ENCODE data around the gene SPAM1.
"Not testable (repeated sequence)": the region's sequence is repeated elsewhere in the genome, so short reads cannot be mapped to it uniquely, and the experiment has no call there.

Gene SPAM1, protein sequence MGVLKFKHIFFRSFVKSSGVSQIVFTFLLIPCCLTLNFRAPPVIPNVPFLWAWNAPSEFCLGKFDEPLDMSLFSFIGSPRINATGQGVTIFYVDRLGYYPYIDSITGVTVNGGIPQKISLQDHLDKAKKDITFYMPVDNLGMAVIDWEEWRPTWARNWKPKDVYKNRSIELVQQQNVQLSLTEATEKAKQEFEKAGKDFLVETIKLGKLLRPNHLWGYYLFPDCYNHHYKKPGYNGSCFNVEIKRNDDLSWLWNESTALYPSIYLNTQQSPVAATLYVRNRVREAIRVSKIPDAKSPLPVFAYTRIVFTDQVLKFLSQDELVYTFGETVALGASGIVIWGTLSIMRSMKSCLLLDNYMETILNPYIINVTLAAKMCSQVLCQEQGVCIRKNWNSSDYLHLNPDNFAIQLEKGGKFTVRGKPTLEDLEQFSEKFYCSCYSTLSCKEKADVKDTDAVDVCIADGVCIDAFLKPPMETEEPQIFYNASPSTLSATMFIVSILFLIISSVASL

DNA sequence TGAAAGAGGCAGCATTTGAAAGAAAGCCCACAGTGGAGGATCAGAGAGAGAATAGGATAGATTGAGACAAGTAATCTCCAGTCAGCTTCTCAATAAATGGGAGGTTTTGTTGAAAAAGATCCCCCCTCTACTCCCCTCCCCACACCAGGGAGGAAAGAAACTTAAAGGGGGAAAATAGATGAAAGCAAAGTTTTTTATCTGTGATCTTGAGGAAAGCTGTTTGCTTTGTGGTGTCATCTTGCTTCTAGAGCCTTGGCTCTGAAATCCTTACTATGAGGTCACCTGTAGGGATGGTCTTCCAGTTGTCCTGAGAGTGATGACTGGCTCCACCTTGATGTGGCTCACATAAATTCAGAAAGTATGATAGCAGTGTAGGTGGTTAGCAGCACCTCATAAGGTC lies at the start of gene SPAM1:
Gene SPAM1, plus strand, starts transcription at position 301 of the 400 bp plus-strand sequence. CDS start 28,330 bp downstream, outside the sequence.
- DNase-seq, result no peak

DNA sequence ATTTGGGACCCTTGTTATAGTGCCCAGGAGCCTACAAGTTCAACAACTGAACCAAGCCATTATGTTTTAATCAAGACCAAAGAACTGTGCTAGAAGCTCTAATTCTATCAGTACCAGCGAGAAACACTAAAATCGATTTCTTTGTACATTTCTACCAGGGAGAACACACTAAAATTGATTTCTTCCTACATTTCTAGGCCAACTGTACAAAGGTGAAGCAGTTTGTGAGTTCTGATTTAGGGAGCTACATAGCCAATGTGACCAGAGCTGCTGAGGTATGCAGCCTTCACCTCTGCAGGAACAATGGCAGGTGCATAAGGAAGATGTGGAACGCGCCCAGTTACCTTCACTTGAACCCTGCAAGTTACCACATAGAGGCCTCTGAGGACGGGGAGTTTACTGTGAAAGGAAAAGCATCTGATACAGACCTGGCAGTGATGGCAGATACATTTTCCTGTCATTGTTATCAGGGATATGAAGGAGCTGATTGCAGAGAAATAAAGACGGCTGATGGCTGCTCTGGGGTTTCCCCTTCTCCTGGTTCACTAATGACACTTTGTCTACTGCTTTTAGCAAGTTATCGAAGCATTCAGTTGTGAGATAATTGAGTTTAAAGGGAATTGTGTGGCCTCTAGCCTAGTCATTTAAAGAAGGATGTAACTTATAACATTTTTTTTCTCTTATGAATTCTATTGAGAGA lies 48.3 kb upstream of the SPAM1 start:
- DNase-seq, result no peak

DNA sequence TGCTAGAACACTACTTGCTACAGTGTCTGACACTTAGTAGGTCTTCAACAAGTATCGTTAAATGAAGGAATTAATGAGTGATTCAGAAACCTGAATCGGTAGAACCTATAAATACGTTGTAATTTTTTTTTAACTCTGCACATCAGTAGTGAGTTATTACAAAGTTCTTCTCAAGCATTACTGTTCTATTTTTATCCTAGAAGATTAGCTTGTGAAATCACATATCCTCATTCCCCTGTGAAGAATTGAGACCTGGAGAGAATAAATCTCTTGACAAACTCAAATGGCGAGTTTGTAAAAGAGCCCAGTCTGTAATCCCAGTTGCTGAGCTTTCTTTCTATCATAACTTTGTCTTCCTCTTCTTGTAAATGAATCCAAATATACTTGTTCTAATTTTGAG lies 45.4 kb upstream of the SPAM1 start:
- no peak for DNase-seq

DNA sequence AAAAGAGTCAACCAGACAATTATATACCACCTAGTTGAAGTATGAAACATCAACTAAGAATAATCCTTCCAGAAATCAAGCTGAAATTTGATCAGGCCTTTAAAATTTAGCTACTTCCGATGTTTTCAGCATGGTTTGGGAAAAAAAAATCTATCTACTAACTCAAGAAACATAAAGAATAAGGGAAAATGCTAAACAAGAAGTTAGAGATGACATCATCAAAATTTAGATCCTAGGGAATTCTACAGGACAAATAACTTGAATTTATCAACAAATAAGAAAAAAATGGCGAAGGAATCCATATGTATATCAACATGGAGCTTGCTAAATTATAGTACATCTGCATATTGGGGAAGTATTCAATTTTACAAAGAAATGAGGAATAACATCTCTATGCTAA lies 43.7 kb upstream of the SPAM1 start:
- no peak for DNase-seq

DNA sequence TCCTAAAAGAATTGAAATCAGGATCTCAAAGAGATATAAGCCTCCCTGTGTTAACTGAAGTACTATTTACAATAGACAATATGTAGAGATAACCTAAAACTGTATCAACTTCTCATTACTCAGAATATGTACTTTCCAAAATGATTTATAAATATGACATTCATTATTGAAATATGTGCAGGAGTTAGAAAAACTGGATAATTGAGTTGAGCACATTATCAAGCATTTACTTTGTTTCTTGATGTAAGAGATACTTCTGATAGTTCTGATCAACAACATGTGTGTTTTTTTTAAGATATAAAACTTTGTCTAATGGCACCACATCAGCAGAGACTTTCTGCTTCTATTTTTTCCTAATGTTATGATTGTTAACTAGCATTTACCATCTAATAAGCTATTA lies 41.9 kb upstream of the SPAM1 start:
- no peak for DNase-seq

DNA sequence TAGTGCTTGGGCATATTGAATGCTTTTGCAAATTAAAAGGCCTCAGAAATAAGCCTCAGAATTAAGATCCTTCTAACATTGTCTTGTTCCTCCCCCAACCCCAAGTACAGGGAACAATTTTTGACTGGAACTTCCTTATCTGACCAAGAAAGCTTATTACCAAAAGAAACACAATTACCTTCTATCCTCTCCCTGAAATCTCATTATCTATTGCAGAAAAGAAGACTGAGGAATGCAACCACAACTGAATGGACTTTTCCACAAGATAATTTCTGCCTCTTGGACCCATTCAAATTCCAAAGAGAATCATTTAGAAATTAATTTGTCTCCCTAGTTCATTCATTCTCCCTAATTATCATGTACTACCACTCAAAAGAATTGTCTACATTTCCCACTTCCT lies 36.8 kb upstream of the SPAM1 start:
- no peak for DNase-seq

DNA sequence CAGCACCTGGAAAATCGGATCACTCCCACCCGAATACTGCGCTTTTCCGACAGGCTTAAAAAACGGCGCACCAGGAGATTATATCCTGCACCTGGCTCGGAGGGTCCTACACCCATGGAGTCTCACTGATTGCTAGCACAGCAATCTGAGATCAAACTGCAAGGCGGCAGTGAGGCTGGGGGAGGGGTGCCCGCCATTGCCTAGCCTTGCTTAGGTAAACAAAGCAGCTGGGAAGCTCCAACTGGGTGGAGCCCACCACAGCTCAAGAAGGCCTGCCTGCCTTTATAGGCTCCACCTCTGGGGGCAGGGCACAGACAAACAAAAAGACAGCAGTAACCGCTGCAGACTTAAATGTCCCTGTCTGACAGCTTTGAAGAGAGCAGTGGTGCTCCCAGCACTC lies 30.3 kb upstream of the SPAM1 start:
- DNase-seq, result not testable (repeated sequence)

DNA sequence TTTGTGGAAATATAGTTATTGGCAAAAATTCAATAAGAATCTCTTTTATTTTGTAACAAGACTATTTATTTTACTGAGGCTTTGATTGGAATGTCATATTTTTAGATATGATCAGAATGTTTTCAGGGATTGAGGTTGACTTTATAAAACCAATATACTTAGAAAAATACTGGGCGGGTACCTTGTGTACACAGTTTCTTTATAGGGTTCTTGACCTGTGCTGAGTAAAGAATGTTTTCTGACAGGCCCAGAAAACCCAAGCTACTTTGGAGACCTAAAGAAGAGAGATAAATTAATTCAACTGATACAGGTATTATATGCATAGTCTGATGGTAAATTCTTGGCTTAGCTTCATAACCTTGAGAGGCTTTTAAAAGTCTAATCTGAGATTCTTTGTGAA lies 23.9 kb upstream of the SPAM1 start:
- DNase-seq, result no peak

DNA sequence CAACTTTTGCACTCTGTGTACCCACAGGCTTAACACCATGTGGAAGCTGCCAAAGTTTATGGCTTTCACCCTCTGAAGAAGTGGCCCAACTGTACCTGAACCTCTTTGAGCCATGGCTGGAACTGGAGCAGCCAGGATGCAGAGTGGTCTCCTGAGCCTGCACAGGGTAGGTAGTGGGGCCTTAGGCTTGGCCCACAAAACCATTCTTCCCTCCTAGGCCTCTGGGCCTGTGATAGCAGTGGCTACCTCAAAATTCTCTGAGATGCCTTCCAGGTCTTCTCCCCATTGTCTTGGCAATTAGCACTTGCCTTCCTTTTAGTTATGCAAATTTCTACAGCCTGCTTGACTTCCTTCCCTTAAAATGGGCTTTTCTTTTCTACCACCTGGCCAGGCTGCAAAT lies 19.3 kb upstream of the SPAM1 start:
- DNase-seq, result no peak

DNA sequence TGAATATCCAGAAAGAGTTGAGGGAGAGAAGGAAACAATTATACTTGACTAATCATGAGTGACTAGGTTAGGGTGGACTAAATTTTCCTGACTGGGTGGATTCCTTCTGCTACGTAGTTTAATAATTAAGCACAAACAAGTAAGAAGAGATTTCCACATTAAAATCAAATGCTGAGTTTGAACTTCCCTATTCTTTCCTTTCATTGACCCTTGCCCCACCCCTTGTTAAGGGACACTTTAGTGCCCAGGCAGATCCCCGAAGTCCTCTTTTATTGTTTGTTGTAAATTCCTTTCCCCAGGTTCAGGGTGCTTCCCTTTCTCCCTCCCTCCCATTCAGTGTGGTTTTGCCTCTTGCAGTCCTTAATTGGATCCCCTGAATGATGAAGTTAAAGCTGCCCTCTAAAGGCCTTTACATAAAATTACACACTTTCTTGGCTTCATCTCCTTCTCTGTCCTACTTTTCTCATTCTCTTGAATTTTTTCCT lies 8.8 kb upstream of the SPAM1 start:
- DNase-seq, result no peak

DNA sequence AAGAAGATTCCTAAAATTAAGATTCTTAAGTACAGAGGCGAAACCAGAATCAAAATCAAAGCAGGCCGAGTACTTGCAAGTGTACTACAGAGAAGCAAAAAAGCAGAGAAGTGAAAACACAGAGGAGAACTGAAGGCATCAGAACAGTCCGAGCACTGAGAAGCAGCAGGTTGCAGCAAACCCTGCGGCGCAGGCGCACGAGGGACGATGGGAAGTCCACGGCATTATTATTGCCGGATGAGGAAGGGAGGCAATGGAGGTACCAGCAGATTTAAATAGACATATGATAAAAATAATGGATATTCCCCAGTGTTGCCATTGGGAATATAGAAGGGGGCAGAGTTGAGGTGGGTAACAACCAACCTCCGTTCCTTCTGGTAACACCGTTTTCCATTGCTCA lies 7.2 kb upstream of the SPAM1 start:
- DNase-seq, result no peak

DNA sequence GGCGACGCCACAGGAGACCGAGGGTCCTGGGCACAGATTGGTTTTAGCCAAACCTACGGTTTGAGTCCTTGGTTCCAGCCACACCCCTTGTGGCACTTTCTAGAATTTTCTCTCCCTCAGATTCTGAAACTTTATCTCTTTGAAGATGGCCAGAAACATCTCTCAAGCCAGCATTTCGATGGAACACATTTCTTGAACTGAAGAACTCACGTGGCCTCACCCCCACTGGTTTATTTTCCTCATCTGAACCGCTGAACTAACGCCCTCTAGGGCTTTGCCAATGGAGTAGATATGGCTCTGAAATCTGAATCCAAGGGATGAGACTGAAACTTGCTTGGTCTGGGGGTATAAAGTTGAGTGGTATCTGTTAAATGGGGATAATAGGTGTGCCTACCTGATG lies 6.7 kb upstream of the SPAM1 start:
- DNase-seq, result no peak

DNA sequence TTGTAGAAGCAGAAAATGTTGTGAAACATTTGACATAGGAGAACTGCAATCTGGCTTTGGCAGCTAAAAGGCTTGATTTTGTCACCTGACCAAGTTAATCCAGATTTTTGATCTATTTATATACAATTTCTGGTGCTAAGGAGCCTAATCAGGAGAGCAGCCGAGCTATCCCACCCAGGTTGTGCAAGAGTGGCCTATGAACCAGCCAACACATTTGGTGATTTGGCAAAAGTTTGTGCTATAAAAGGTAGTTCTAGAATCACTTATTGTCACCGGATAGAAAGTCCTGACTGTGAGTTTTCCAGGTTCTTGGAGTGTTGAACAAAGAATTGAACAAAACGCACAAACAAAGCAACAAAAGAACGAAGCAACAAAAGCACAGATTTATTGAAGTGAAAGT lies 1.4 kb upstream of the SPAM1 start:
- no peak for DNase-seq

DNA sequence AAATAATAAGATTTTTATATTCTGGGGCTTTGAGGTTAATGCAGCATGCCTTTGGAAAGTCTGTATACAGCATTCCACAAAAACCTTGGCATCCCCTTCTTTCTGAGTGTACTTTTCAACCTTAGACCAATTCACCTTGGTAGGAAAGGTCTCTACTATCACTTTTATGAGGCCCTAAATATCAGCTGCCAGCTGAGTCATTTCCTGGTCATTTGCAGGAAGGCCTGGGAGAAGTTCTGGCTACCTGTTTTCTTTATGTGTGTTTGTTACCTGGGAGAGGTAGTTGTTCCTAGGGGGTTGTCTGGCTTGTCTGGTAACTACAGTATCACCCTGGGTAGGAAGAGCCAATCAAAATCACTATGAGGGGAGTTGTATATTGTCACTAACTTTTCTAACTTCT lies 4.1 kb downstream of the SPAM1 start:
- DNase-seq, result no peak

DNA sequence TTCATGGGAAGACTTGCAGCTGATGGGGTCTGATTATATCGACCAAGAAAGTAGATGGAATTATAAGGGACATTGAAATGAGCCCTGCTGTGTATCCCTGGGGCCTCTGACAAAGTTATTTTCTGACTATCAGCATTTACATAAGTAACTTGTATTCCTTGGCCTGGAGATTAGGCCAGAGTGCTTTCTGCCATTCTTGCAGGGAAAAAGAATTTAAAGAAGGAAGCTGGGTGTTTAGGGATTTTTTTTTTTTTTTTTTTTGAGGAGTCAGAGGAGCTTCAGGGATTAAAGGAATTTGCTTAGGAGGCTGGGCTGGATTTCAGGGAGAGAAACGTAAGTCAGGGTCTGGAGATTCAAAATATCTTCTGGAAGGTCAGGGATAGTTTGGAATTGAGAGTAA lies 4.6 kb downstream of the SPAM1 start:
- DNase-seq, result no peak

DNA sequence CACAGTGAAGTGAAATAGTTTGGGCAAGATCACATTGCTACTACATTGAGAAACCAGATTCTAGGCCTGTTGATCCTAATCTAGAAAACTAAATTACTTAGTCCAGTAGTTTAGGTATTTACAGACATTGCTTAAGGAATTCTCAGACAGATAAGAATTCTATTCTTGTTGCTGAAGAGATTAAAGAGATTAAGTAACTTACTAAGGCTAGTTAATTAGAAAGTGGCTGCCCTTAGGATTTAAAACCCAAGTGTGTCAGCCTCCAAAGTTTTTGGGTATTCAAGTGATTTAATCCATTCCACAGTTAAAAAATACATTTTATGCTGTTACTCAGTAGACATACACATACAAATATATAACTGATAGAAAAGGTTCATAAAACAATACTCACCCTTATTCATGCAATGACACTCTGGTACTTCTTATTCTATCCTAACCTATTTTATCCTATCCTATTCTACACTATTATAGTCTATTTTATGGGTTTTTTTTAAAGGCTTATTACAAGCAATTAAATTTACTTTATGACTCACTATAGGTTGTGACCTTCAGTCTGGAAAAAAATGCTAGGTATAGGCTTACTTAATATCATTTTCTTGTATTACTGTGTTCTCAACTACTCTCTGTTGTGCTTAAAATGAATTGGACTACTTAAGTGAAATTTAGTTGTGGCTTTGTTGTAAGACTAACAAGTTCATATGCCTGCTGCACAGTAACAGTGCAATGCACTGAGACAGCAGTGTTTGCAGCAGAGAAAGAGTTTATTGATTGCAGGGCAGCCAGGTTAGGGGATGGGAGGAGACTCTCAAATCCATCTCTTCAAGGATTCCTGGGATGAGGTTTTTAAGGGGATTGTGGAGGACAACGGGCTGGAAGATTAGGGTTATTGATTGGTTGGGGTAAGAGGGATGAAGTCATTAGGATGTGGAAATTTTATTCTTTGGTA lies 10.7 kb downstream of the SPAM1 start:
- no peak for DNase-seq

DNA sequence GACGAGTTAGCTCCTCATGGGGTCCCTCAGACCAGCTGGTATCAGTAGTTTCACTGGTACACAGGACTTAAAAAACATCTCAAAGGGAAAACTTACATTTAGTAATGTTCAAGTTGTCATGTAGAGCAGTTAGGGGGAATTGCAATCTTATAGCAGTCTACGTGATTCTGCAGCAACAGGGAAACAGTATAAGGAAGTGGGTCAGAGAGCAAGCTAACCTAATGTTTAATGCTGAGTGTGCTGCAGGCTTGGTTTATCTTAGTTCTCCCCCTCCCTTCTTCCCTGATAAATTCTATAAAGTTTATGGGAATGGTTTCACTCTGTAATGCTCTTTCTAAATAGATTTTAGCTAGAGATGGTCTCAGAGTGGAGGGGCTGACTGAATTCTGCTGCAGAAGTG lies 11.3 kb downstream of the SPAM1 start:
- no peak for DNase-seq

DNA sequence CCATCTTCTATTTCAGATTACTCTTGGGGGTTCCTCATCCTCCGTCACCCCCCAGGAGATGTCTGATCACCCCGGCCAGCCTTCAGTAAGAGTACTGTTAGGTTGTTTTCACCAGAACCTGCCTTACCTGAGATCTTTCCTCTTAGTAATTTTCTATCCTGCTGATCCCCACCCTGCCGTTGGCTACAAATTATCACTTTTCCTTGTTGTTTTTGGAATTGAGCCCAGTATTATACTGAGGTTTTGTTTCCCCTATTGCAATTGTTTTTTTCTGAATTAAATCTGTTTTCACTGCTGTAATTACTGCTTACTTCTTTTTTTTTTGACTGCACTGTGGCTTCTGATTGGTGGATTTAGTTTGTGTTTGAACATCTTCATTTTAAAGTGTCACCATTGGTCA lies 14.7 kb downstream of the SPAM1 start:
- DNase-seq, result no peak

DNA sequence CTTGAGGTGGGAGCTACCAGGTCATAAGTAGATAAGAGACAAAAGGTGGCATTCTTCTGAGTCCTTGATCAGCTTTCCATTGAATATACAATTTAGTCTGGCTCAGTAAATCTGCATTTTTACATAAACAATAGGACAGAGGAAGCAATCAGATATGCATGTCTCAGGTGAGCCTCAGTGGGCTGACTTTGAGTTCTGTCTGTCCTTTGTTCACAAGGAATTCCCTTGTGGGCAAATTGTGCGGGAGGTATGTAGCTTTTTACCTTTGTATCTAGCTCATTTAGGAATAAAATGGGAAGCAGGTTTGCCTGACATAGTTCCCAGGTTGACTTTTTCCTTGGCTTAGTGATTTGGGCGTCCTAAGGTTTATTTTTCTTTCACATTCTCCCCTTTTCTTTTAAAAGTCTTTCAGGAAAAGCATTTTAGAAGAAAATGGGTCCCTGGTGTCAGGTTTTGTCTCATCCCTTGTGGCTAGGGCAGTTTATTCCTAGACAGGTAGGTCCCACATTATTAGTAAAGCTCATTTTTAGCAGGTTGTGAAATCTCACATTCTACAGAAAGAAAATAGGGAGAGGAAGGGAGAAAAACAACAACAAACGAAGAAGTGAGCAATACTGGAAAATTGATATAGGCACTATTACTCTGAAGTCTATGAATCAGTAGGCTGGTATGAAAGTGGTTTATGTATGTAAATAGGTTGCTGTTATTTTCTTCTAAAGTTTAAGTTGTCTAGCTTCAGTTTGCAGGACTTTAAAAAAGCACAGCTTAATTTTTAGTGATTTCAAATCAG lies 16.5 kb downstream of the SPAM1 start:
- DNase-seq, result no peak

DNA sequence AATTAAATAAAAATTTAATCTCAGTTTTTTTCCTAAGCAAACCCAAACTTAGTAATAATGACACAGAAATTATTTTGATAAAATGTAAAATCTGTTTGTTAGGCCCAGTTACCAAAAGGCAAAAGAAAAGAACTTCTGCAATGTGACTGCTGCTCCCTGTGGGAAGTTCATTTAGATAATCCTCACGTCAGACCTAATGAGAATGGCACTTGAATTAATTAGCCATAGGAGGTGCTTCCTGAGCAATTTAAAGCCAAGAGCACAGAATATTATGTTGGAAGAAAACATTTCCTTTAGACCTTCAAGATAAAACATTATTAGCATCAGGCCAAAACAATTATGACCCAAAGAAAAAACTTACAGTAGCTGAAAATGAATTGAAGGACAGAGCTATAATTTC lies 19.4 kb downstream of the SPAM1 start:
- no peak for DNase-seq

DNA sequence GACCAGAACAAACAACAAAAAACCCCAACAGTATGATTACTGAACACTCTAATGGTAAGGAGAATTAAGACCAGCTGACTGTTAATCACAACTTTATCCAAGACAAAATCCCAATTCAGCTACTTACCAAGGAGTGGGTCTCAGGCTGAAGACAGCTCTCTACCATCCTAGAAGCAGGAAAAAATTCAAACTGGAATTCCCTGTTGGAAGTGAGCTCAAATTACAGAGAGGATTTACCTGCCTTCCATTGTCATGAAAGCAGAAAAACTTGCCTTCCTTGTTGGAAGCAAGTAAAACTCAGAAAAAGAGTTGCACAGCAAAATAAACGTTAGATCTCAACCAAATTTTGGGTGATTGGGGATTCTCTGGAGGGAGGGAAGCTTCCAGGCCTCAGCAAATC lies 20.9 kb downstream of the SPAM1 start:
- DNase-seq, result no peak

DNA sequence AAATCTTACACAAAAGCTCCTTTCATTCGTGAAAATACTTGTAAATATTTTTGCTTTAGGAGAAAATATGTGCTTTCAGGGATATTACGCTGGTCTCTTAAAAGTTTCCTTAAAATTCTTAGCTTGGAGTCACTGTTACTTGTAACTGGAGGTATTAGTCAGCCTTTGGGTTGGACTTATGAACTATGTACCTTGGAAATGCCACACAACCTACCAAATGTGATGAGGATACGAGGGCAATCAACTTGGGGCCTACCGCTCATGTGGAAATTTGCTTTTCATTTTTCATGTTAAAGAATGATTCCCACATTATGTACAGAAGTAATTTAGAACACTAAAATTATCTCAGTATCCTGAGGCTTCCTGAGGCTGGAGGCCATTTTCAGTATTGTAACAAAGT lies 23.1 kb downstream of the SPAM1 start:
- DNase-seq, result no peak

All from right forelimb (tissue), 1 donor.